Erythroblast (primary cell): ENCODE data around the gene ITPRIPL1.

Experiments
- GATA1 ChIP-seq: IDR thresholded peaks from 2 replicates; pipeline ENCODE4 v1.6.1; 2011; ENCODE audit warnings: low read depth, mild to moderate bottlenecking, control low read depth, low read length, moderate library complexity
- POLR2A ChIP-seq: IDR thresholded peaks from 2 replicates; pipeline ENCODE4 v1.6.1; 2011; ENCODE audit warnings: mild to moderate bottlenecking, low read length

DNA sequence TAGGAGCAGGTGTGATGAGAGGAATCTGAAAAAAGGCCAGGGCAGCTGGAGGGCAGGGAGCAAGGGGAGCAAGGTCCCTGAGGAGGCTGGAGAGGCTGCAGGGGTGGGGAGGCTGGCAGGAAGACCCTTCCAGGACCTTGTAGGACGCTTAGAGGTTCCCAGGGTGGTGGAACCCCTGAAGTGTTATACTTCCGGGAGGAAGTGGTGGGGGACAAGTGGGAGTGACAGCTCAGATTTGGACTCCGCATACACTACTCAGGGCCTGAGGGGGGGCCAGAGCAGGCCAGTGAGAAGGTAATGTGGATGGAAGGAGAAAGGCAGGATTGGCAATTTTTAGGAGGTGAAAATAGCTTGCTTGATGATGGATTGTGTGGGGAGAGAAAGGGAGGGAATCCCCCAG is 8.6 kb downstream of the ITPRIPL1 start:
- no peak for TF ChIP-seq POLR2A
- no peak for TF ChIP-seq GATA1
